AG04450 (cell line): ENCODE results near the gene ALDH4A1. TPM values are rescaled to one million over a fixed set of nuclear protein-coding genes. Genes with fewer than 3 reads are reported as not detected.

ENCODE experiments used
- CTCF ChIA-PET: fragments of 300-600, 350-600 bp; formaldehyde crosslinking; extraction: SDS; loops from one replicate; lab custom pipeline; 2022; ENCODE audit warnings: antibody characterized with exemption, inconsistent platforms; lab: Charles Lee
- POLR2A ChIA-PET: fragments of 350-600 bp; formaldehyde crosslinking; extraction: SDS; loops from one replicate; lab custom pipeline; 2021; ENCODE audit warnings: antibody characterized with exemption, inconsistent platforms; lab: Yijun Ruan, JAX
- DNase-seq: peaks from one replicate; pipeline ENCODE4 v3.0.0-alpha.2; 2011; ENCODE audit warnings: low read depth, low spot score
- H3K27ac ChIP-seq: one replicate; pipeline ENCODE4 v1.5.1; 2012; ENCODE audit warnings: low read depth, low read length, control low read depth
- H3K27me3 ChIP-seq: one replicate; pipeline ENCODE4 v1.6.0; 2012; ENCODE audit warnings: low read length; ENCODE audit not compliant: control insufficient read depth, insufficient read depth
- H3K4me3 ChIP-seq: 2 replicates; pipeline ENCODE4 v1.5.1; 2011; ENCODE audit warnings: mild to moderate bottlenecking, low read depth, low read length, control low read depth
- H3K9me3 ChIP-seq: 2 replicates; pipeline ENCODE4 v1.5.1; 2012; ENCODE audit warnings: low read length; ENCODE audit not compliant: control insufficient read depth, insufficient read depth
- polyA plus RNA-seq: library from polyadenylated mRNA; depleted of rRNA; stranded (reverse); fragments of >200 nt; gene quantifications from 2 replicates; pipeline ENCODE4 v1.2.3, GENCODE V29; 2011
- TF ChIP-seq, protein P1 (sequence below): IDR thresholded peaks from 2 replicates; pipeline ENCODE4 v1.5.1; 2011; ENCODE audit warnings: low read depth, low read length, control low read depth, inconsistent platforms

ALDH4A1 gene
- polyA plus RNA-seq, 1 experiment = 8.8 TPM

DNA sequence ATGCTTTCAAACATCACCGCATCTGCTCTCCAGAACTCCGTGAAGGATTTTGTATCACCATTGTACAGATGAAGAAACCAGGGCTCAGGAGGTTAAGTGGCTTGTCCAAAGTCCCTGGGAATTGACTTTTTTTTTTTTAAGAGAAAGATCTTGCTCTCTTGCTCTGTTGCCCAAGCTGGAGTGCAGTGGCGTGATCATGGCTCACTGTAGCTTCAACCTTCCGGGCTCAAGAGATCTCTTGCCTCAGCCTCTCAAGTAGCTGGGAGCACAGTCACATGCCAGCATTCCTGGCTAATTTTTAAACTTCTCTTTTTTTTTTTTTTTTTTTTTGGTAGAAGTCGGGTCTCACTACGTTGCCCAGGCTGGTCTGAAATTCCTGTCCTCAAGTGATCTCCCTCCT lies 36.0 kb downstream of the ALDH4A1 start:
- peaks cover 23% of the 10 kb centered on the region for H3K27me3 ChIP-seq
- TF ChIP-seq, protein P1, sequence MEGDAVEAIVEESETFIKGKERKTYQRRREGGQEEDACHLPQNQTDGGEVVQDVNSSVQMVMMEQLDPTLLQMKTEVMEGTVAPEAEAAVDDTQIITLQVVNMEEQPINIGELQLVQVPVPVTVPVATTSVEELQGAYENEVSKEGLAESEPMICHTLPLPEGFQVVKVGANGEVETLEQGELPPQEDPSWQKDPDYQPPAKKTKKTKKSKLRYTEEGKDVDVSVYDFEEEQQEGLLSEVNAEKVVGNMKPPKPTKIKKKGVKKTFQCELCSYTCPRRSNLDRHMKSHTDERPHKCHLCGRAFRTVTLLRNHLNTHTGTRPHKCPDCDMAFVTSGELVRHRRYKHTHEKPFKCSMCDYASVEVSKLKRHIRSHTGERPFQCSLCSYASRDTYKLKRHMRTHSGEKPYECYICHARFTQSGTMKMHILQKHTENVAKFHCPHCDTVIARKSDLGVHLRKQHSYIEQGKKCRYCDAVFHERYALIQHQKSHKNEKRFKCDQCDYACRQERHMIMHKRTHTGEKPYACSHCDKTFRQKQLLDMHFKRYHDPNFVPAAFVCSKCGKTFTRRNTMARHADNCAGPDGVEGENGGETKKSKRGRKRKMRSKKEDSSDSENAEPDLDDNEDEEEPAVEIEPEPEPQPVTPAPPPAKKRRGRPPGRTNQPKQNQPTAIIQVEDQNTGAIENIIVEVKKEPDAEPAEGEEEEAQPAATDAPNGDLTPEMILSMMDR = no peak
- no peaks in the 10 kb centered on the region for H3K9me3 ChIP-seq
- ChIA-PET POLR2A (no interaction called here), CTCF (interaction anchor here (0.7 to 1.0 kb wide), 2 partner anchors 9 to 60 kb away, joined by 3 read pairs; no protein-coding TSS in a partner anchor)
- DNase-seq = no peak
- H3K27ac ChIP-seq = no peak overlapping the region
- H3K4me3 ChIP-seq = no peak overlapping the region

DNA sequence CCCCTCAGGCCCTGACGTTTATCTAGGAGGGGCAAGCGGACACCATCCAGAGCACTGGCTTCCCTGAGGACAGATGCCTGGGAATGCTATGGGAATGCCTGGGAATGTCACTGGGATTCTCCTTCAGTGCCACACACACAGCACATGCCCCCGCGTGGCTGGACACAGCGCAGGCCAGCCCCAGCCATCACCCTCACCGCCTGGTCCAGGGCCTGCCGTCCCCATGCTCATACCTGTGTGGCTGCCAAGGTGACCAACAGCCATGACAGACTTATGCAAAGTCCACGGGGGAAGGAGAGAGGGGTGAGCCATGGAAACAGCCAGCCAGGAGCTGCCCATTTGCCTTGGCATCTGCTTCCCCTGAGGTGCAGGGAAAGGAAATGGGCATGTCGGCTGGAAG lies 37.2 kb downstream of the ALDH4A1 start:
- no peak overlapping the region for H3K4me3 ChIP-seq
- no peaks in the 10 kb centered on the region for H3K9me3 ChIP-seq
- TF ChIP-seq, protein P1 = no peak
- CTCF ChIA-PET = no interaction called here
- no peak overlapping the region for H3K27ac ChIP-seq
- no peak for DNase-seq
- POLR2A ChIA-PET = no interaction called here
- H3K27me3 ChIP-seq = peaks cover 23% of the 10 kb centered on the region

DNA sequence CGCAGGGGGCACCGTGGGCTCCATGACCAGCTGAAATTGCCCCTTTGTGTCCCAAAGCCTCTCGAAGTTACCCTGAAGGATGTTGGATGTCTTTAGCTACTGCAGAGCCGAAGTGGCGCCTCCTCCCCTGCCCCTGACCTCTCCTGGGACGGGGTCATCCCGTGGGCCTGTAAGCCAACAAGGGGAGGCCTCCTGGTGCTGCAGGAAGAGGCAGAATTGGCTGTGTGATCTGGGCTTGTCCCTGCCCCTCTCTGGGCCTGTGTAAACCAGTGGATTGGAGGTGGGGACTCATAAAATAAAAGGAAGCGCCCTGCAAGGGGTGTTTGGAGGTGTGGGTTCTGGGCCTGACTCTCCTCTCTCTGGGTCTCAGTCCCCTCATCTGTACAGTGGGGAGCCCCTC lies 40.8 kb downstream of the ALDH4A1 start:
- Histone ChIP-seq H3K27ac (no peak overlapping the region), H3K27me3 (peaks cover 11% of the 10 kb centered on the region), H3K4me3 (no peak overlapping the region), H3K9me3 (no peaks in the 10 kb centered on the region)
- POLR2A ChIA-PET = no interaction called here
- TF ChIP-seq, protein P1 = no peak
- no peak for DNase-seq
- CTCF ChIA-PET = no interaction called here

DNA sequence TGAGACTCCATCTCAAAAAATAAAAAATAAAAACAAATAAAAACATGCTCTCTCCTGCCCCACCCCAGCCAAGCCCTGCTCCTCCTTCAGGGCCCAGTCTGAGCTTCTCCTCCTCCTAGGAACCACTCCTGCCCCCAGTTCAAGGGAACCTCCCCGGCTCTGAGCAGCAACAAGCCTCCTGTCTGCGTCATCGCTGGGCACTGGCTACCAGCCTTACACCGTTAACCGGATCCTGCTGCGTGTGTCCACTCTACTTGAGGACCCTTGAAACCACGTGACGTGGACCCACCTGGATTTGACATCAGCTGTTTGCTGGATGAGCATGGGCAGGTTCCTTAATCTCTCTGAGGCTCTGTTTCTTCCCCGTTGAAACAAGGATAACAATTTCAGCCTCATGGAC lies 41.3 kb downstream of the ALDH4A1 start:
- CTCF ChIA-PET = interaction anchor here (1.0 kb wide), 1 partner anchor 14 kb away, joined by 5 read pairs; no protein-coding TSS in a partner anchor
- Histone ChIP-seq H3K27me3 (peaks cover 10% of the 10 kb centered on the region), H3K27ac (no peak overlapping the region), H3K4me3 (no peak overlapping the region), H3K9me3 (no peaks in the 10 kb centered on the region)
- TF ChIP-seq, protein P1 = no peak
- POLR2A ChIA-PET = no interaction called here
- DNase-seq = no peak

DNA sequence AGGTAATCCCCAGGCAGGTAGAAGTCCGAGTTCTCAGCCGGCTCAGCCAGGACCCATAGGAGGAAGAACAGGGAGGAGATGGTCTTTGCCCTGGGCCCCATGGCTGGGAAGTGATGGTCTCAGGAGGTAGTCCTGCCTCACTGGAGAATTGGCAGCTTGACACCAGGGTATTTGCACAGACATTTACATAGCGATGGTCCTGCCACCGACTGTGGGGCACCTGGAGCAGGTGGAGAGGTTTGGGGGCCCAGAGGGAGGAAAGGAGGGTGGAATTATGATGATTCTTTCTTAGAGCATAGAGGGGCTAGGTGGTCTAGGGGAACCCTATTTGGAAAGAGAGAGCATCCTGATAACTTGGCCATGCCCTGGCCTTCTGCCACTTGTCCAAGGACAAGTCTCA lies 42.8 kb downstream of the ALDH4A1 start, which contains the start of gene TAS1R2:
Gene TAS1R2, minus strand, starts transcription at position 101 of the 400 bp plus-strand sequence. Its CDS starts 0 bp downstream, at position 101.
- no peak within 1 kb of the TSS for H3K27ac ChIP-seq
- ChIA-PET POLR2A (no interaction called here), CTCF (no interaction called here)

More for the DNA sequence above, 42.8 kb downstream of the ALDH4A1 start, which contains the start of gene TAS1R2:
- no peak for DNase-seq
- Histone ChIP-seq H3K4me3 (no peak within 1 kb of the TSS), H3K27me3 (peaks cover 9% of the 10 kb centered on the region), H3K9me3 (no peaks in the 10 kb centered on the region)
- TF ChIP-seq, protein P1 = no peak
